Kidney capillary endothelial cell (primary cell): ENCODE measurements around the gene POU2F1.

Experiments
- DNase-seq: peaks from one replicate; pipeline ENCODE4 v3.0.0-alpha.2; 2018; ENCODE audit warnings: low spot score

The POU2F1 gene

GRCh38 chr1:167467752-167468151, 247.1 kb downstream of the POU2F1 start:
- no peak for DNase-seq

GRCh38 chr1:167469280-167469965, 248.7 kb downstream of the POU2F1 start:
- no peak for DNase-seq

- DNase-seq, result no peak
These were observed 250.9 kb downstream of the POU2F1 start for GRCh38 chr1:167471568-167471967.

- DNase-seq, result no peak
These were observed 252.3 kb downstream of the POU2F1 start for GRCh38 chr1:167472752-167473521.

GRCh38 chr1:167473761-167474160, 253.1 kb downstream of the POU2F1 start:
- no peak for DNase-seq

- no peak for DNase-seq
These were observed 253.5 kb downstream of the POU2F1 start for GRCh38 chr1:167474191-167474641.

GRCh38 chr1:167476061-167476460, 255.4 kb downstream of the POU2F1 start:
- DNase-seq, result no peak
